NCI-H187 treated with DMSO at 0.1 percent for 48 hours (cell line): ENCODE results near the gene TCF4.

Source experiments
- DNase-seq: peaks from one replicate; lab custom pipeline; 2025; lab: John Stamatoyannopoulos, UW

The TCF4 gene

DNA sequence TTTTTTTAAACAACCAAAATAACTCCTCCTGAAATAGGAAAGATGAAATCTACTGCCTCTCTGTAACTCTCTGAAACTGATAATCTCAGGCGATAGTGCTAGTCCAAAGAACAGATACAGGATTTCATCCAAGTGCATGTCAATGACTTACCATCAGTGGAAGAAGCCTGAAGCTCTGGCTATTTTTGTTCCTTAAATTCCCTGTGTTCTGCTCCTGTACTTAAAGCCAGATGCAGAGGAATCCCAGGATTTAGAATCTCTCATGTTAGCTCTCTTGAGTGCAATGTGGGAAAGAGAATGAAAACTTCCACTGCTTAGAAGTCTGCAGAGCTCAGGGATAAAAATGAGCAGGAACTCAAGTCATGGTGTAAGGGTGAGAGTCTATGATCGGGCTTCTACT is 291.9 kb downstream of the TCF4 start:
- DNase-seq, result no peak

DNA sequence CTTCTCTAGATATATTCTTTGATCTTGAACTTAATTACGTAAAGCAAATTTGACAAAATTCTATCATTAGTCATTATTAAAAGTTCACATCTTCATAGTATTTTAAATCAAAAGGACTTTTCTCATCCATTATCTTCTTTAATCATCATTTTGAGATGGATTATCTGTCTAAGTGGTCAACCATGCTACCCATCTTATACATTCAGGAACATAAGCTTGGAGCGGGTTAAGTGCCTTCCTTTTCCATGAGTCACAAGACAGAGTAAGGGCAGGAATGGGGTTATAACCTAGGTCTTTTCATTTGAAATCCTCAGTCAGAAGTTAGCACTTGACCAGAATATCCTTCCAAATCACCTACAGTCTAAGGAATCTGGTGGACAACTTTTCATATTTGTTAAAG is 297.1 kb downstream of the TCF4 start:
- no peak for DNase-seq

DNA sequence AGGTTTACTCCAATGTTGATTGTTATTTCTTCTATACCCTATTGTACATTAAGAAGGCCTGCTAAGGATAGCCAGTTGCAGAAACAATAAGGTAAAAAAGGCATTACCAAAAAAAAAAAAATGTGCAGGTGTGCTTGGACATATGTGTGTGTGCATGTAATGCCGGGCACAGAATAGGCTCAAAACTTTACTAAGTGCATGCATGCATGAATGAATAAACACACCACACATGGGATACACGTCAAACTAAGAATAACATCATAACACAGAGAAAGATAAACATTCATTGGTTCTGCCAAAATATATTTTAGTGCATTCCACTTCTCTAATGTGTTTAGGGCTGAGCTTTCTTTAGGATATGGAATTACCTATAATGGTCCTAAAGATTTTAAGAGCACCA is 298.2 kb downstream of the TCF4 start:
- DNase-seq, result no peak

DNA sequence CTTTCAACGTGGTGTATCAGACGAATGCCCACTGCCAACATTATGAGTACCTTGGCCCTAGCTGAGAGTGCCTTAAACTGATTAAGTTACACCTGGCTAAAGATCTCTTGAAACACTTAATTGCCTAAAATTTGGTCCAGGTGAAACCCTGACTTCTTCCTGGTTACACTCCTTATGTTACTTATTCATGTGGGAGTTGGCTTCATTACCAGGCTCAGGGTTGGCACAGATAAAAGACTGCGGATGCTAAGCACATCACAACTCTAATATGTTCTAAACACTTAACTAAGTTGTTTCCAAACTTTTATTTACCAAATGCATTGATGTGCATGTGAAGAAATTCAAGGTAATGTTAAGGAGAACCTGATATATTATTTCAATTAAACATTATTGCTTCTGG is 298.9 kb downstream of the TCF4 start:
- no peak for DNase-seq

DNA sequence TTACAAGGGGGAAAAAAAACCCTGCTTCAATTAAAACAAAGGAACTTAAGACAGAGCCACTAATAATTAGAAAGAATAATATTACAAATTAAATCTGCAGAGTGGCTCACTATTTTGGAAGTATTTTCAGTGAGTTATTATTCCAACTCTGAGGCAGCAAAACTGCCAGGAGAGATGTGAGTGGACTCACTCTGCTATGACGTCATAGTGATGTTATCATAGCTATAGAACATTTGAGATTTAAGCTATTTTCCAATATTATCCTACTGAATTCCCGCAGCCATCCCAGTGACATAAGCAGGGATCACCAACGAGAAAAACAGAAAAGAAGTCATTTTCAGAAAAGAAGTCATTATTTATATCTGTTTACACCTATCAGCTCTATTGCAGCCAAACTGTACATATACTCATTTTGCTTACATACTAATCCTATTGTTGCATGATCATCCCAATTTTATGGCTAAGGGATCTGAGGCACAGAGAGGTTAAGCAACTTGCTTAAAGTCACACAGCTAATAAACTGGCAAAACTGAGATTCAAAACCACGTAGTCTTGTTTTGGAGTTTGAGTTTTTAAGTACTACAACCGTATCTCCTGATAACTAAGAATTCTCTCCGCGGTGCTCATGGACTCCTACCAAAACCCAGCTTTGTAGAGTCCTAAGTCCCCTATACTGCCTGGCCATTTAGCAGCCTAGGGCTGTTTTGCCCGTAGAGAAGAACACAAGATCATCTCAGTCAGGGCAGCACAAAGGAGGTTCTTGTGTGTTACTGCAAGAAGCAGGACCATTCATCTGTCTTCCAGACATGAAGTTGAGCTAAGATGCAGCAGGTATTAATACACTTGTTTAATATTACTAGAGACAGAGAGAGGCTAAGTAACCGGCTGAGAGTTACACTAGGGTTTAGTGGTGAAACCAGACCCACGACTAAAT is 299.8 kb downstream of the TCF4 start:
- no peak for DNase-seq

DNA sequence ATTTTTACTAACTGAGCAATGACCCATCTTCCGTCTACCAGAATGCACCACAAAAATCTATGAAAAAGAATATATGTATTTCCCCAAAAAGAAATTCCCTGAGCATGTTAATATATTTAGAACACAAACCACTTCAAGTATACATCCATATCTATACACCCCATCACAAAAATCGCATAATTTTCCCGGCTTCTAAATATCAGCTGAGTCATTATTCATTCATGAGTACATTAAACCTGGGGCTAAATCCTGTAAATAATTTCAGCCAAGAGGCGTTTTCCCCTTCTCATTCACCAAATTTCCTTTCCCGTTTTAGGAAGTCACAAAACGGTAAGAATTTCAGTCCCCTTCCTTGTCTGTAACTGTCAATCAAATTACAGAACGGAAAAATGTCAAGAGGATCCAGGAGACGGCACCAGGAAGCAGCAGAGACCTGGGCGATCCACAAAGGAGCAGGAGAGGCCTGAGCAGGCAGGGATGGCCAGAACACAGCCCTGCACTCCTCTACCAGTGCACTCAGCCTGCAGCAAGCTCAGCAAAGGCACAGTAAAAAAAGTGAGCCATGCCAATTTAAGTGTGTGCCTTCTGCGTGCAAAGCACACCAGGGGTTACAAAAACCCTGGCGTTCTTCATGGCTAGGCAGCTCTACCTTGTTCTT is 300.7 kb downstream of the TCF4 start:
- no peak for DNase-seq

DNA sequence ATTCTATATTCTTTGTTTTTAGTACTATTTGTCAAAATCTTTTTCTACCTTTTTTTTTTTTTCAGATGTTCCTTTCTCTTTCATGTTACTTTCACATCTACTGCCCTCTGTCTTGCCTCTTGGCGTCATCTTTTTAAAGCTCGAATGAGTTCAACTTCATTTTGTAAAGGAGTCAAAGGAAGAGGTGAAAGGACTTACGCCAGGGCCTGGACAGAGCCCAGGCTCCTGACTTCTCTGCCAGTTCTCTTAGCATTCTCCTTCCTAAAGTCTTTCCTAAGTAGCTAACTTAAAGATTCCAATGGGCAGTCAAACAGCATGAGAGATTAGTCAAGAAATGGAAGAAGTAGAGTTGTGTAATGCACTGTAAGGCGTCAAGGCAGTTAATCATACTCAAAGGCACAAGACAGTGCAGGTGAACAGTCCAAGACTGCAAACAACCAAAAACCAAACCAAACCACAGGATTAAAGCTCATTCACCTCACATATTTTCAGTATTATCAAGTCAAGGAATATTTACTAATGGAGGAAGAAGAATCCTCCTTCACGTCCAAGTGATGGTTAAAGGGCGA is 301.7 kb downstream of the TCF4 start:
- no peak for DNase-seq

DNA sequence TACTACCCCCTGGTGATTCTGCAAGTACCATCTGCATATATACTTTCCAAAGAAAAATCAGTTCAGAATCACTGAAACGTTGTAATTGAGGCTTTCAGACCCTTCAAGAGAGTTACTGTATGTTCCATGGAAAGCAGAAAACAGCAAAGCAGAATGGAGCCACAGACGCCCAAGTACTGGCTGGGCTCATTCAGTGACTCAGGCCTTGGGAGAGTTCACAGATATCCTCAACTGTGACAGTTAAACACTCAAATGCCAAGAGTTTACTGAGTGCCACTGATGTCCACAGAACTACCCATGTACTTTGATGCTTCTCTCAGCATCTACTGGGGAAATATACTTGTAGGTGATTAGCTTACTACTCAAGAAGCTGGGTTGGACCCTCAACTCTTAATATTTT is 303.4 kb downstream of the TCF4 start:
- DNase-seq, result no peak

DNA sequence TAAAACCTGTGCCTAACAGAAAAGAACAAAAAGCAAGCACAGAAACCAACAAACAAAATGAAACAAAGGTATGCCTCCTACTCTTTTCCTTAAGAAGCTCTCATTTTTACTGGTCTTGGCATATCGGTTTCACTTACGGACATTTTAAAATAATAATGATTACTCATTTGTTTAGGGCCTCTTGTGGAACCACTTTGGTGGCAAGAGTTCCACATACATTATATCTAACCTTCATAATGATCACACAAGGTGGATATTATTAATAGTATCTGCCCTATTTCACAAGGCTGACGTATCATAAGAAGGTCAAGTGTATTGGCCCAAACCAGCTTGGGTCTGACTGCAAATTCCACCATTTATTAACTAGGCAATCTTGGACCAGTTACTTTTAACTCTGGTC is 304.7 kb downstream of the TCF4 start:
- DNase-seq, result no peak

DNA sequence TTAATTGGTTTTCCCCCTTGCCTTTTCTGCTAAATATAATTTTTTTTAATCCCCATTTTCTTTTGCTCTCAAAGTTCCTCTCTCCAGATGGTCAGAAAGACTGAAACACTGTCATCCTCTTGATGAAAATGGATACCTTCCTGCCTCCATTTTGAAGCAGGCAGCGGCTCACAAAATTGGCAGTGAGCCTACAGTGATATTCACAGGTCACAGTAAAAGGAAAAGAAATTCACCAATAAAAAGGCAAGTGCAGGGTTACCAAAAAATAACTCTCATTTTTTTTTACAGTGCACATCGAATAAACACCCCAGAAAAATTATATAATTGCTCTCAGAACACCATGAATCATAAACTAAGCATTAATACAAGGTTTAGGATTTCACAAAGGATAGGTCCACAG is 307.5 kb downstream of the TCF4 start:
- no peak for DNase-seq

DNA sequence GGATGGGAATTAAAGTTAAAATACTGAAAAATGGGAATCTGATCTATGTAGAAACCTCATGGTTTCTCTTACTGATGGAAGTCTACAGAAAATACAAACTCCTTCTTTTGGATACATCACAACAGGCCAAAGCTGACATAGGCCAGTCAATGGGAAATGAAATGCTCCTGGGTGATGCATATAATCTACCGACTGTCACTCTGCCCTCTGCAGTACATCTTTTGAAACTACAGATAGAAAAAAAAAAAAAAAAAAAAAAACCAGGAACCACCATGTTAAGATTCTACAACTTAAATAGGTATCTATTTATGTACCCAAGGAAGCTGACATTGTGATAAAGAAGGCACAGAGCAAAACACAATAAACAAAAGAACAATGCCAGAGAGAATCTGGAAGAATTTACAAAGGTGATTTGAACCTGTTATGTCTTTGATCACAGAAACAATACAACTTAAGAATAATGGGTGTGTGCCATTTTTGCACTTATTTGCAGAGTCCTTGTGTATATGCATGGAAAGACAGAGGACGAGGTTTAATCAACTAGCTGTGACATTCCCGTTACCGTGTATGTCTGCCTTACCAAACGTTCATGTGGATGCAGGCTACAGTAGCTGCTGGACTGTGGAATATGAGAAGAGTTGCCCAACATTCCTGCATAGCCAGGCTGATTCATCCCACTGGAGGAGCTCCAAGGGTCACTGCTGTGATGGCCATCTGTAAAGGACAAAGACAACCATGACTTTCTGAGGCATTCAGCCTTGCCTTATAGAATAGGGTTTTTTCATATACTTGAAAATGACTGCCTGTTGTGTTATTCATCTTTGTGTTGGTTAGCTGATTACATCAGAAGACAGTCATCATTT is 312.7 kb downstream of the TCF4 start:
- DNase-seq, result no peak

DNA sequence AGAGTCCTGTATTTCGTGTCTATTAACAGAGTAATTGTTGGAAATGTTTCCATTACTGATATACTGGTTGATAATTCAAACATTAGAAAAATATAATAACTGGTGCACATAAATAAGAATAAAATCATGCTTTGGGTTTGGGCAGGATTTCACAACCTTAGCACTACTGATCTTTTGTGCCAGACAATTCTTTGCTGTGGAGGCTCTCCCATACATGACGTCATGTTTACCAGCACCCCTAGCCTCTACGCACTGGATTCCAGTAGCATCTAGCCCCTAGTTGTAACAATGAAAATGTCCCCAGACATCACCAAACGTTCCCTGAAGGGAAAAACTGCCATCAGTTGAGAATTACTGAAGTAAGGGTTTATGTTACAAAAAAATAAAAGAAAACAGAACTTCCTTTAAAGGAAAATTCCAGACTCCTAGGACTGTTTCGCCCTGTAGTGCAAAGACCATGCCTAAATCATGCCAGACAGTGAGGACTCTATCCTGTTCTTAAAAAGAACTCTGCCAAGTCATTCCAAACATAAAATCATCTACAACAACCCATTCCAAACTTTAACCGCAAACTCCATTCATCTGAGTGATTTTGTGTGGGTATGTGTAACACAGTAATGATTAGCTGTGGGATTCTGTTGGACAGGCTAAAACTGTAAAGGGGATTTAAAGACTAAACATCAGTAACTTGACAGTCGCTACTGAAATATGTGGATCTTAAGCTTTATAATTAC is 315.3 kb downstream of the TCF4 start:
- DNase-seq, result no peak

DNA sequence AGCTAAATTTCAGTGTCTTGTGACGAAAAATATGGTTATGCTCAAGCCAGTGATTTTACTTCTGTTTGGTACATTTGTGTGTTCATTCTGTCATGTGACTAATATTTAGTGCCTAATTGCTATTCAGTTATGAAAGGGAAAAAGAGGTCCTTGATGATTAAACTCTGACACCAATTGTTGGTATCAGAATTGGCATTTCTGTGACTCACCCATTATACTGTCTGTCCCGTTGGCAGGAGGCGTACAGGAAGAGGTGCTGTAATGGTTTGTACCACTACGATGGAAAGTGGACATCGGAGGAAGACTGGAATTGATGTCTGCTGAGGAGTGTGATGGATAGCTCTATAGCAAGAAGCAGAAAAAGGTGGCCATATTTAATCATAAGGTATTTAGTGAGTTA is 318.4 kb downstream of the TCF4 start:
- DNase-seq, result no peak

DNA sequence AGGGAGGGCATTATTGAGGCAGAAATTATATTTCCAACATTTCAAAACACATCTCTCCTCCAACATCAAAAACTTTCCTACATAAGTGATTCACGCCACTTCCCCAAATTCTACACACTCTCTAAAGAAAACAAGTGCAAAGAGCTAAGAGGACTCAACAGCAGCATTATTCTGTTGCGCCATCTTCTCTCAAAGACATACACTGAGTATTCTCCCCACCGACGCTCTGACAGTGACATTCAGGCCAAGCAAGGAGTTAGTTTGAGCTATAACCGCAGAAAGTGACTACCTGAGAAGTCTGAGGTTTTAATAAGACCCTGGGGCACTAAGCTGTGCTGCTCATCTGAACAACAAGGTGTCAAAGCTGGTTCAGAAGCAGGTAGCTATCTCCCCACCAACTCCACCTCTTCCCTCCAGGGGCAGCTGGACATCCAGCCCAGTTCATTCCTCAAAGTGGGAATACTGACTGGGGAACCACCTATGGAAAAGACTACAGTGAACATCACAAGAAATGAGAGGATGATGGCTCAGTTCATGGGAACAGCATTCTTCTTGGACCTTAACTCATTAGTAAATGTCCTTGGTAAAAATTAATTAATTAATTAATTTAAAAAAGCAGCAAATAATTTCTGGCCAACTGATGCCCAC is 319.2 kb downstream of the TCF4 start:
- DNase-seq, result no peak

DNA sequence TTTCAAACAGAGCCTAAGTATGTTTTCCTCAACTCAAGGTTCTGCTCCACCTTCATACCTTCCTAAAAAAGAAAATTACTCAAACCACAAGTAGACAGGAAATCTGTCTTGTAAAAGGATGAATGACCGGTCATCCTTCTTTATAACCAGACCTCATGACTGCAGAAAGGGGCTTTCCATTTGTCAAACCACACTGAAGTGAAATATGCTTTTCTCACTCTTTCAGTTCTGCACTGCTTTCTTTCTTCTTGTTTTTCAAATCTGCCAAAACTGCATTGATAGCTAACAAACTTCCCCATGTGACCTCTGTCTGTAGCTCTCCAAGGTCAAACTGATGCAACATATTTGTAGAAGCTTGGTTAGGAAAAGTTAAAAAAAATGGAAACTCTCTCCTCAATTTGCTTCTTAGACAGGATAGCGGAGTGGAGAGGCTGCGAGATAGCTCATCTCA is 319.8 kb downstream of the TCF4 start:
- no peak for DNase-seq

DNA sequence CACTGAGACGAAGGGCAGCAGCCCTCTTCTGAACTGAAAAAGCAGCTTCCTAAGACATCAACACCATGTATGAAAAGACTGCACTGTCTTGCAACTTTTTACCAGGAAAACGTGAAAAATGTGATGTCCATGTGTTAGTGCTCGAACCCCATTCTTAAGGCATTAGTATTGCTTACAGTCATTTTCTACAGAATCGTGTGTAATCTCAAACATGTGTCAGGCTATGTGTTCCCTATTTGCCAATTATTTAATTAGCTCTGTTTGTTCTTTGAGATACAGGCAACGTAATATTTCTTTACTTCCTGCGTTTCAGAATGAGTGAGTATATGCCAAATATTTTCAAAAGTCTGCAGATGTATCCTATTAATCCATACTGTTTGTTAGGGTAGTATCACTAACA is 321.0 kb downstream of the TCF4 start:
- DNase-seq, result no peak

DNA sequence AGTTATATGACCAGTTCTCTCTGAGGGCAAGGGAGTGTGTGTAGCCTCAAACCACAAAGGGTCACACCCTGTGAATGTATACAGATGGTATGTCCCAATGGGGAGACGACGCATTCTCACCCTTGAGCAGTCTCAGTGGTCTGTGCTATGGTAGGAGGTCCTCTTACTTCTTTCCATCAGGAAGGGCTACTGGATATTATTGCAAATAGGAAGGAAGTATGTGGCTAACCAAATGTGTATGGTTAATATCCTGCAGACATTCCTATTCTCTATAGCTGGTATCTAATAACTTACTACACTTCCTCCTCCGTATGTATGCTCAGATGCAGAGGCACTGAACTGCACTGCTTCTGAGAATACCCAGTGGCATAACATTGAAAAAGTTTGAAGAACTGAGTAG is 322.0 kb downstream of the TCF4 start:
- DNase-seq, result no peak

DNA sequence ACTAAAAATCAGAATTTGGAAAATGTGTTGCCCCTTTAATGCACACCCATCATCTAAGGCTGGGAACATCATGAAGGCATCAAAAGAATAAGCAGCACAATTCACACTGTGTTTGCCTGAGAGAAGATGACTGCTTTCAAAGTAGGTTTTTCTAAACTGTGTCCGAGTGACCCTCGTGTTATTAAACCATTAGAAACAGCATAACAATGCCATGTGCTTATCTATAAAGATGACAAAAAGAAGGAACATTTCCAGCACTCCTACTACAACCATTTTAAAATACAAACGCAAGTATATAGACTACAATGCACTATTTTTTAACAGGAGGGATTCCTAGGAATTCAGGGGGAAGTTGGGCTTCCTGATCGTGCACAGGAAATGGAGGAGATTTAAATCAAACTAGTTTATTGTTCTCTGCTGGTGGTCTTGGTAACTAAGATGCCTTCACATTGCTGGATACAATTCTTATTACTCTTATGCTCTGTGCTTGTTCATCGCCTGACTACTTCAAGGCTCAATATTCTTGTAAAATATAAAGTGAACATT is 322.8 kb downstream of the TCF4 start:
- no peak for DNase-seq

DNA sequence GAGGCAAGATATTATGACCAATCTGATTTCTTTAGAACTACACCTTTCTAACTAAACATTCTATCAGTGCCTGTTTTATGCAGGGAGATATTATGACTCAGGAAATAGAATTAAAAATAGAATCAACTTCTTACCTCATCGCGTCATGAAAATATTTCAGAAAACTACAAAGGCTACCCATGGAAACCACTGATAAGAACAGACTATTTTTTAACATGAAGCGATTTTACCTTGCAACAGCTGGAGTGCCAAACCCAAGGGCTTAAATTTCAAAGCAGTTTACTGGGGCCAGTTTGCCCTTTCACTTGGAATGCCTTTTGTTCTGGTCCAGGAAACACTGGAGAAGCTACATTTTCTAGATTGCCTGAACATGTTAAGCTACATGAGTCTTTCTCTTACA is 323.9 kb downstream of the TCF4 start:
- DNase-seq, result no peak

DNA sequence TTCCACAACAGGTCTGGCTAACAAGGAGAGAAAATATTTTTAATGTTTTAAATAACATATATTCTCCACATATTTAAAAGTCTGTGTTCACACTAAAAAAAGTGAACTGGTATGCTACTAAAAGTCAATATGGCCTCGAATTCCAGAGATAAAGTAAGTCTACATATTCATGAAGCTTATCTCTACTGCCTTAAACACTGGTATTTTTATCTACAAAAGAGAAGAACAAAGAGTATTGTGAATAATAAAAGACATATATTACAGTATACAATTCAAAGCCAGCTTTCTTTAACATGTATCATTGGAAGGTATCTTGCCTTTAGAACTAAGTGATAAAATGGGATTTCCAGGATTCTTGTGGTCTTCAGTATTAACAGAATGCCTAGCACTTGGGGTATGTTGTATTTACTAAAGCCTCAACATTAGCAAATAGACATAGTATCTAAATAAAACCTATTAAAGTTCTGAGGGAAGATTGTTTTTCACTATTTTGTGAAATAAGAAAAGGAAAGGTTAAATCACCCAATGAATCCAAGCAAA is 325.9 kb downstream of the TCF4 start:
- DNase-seq, result no peak
